GM18861 (cell line): Measurements from ENCODE around the gene GALNT15.

Experiments
- ATAC-seq: cut with Tn5 transposase; IDR thresholded peaks from one replicate; pipeline ENCODE4 v1.9.1; 2021; ENCODE audit not compliant: unreplicated experiment

GALNT15 gene, protein sequence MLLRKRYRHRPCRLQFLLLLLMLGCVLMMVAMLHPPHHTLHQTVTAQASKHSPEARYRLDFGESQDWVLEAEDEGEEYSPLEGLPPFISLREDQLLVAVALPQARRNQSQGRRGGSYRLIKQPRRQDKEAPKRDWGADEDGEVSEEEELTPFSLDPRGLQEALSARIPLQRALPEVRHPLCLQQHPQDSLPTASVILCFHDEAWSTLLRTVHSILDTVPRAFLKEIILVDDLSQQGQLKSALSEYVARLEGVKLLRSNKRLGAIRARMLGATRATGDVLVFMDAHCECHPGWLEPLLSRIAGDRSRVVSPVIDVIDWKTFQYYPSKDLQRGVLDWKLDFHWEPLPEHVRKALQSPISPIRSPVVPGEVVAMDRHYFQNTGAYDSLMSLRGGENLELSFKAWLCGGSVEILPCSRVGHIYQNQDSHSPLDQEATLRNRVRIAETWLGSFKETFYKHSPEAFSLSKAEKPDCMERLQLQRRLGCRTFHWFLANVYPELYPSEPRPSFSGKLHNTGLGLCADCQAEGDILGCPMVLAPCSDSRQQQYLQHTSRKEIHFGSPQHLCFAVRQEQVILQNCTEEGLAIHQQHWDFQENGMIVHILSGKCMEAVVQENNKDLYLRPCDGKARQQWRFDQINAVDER

DNA sequence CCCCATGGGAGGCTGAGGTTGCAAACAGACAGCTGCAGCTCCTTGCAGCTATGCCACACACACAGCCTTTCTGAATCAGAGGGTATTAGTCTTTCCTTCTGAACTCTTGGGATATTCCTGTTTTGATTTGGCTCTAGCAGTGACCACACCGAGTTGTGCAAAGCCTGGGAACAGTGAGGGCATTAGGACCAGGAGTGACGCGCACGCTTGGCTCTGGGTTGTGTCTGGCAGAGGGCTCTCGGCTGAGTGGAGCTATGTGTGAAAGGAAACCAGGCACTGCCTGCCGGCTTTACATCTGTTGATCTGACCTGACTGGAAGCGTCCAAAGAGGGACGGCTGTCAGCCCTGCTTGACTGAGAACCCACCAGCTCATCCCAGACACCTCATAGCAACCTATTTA is at the start of gene GALNT15:
Gene GALNT15, plus strand, starts transcription at position 292 of the 400 bp plus-strand sequence. CDS start 472 bp downstream, outside the sequence.
- no peak for ATAC-seq

DNA sequence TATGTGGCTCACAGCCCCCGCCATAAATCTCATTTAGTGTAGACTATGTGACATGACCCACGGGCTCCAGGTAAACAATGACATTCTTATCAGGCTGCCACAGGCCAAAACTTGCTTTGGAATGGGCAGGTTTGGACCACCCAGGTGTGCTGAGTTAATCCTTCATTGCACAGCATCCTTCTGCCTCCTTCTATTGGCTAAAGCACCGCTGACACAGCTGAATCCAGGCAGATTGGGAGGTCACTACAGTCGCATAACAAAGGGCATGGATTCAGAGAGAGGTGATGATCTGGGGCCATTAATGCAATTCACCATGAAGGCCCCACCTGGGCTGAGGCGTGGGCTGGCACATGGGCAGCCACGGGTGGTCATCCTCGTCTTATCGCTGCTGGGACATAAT is 47.8 kb upstream of the GALNT15 start:
- no peak for ATAC-seq

DNA sequence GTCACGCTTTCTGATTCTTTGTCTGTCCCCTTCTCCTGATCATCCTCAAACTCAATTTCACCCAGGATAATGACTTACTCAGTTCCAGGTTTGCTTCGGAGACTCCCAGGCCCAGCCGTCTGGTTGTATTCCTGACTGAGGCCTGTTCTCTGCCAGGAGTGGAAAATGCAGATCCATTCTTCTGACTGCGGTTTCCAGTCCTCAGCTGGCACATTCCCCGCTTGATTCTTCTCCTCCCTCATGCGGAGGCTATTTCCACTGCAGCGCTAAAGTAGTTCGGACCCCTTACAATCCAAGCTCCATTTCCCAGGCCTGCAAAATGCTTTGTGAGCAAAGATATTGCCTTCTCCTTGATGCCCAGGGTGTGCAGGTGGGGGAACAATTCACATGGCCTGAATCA is 47.2 kb upstream of the GALNT15 start:
- no peak for ATAC-seq

DNA sequence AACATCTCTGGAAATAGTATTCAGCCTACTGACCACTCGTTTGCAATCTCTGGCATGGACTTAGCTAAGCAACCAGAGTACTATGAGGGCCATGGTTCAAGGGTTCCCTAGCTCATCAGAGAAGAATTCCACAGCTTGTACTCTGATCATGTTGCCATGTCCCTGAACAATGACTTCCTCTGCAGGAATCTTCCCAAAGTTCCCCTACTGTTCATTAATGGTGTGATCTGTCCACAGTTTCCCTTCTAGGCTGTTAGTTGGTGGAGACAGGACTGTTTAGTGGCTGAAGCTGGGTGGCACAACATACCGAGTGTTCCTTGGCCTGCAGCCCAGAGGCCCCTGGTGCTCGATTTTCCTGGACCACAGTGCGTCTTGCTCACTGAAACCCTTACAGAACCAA is 44.4 kb upstream of the GALNT15 start:
- ATAC-seq = no peak

DNA sequence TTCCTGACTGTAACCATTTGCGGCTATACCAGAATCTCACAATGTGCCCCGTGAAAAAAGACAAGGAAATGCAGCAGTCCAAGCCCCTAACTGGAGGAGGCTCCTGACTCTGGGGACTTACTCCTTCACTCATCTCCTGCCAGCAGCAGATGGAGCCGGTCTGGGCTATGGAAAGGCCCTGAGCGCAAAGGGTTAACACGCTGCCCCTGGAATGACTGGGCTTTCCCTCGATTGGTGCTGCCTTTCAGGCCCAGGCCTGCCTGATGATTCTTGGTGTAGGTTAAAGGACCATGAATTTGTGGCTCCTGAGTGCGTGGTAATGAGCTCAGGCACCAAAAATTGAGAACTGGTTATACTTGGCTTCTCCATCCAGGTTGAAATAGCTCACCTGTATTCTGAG is 42.3 kb upstream of the GALNT15 start:
- ATAC-seq = no peak

DNA sequence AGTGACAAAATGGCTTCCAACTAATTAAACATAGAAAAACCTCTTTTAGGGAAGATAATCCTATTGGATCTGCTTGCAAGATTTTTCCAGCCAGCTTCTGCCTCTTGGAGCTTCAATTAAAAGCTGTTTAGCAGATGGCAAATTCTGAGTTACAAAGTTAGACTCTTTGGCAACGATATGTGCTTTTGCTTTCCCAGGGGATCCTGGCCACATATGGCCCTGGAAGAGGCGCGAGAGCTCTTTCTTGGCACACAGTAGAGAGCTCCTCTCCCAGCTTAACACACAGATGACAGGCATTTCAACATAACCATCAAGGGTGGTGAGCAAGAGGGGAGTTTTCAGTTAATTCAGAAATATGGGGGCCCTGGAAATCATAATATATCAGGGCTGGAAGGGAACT is 41.6 kb upstream of the GALNT15 start:
- ATAC-seq = no peak

DNA sequence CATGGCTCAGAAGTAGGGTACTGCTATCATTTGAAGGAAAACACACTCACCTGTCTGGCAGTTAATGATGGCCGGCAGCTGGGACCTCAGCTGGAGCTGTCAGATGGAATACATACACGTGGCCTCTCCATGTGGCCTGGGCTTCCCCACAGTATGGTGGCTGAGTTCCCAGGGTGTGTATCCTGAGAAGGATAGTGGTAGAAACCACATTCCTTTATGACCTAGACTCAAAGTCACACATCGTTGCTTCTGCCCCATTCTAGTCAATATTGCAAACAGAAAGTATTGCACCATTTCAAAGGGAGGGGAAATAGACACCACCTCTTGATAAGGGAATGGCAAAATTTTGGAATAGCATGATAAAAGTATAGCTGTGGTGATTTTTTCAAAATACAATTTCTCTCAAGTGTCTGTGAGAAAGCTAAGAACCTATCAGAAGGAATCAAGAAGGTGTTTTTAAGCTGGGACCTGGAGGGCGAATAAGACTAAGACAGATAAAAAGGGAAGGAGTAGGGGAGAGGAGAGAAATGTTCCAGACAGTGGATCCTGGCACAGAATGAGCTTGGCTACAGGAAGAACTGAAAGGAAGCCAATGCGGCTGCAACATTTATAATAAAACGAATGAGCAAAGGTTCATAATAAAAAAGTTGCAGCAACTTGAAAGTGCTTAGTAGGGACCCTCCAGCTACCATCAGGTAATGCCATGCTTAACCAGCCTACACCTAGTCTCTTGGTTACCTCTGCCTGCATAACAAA is 40.1 kb upstream of the GALNT15 start:
- no peak for ATAC-seq

DNA sequence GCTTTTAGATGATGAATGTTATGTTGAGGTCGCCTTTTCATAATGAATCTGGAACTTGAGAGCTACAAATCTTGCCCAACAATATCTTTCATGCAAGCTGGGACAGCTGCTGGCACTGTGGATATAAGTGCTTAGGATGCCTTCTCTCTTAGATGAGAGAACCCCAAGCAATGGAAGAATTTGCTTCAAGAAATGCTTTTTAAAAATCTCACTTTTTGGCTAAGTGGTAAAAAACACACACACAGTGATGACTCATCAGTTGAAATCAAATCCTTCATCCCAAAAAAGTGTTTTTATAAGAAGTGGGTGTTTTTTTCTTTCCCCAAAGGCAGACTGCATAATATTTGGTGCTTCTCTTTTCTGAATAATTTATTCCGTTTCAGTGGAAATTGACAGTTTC is 38.4 kb upstream of the GALNT15 start:
- no peak for ATAC-seq

DNA sequence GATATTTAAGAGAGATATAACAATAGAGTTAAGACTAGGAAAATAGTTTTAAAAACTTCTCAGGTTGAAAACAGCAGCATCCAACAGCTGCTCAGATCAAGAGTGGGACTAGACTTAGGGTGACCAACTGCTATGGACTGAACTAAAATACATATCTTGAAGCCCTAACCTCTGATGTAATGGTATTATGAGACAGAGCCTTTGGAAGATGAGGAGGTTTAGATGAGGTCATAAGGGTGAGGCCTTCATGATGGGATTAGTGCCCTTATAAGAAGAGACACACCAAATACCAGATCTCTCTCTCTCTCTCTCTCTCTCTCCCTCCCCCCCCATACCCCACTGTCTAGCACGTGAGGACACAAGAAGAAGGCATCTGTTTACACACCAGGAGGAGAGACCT is 37.4 kb upstream of the GALNT15 start:
- no peak for ATAC-seq

DNA sequence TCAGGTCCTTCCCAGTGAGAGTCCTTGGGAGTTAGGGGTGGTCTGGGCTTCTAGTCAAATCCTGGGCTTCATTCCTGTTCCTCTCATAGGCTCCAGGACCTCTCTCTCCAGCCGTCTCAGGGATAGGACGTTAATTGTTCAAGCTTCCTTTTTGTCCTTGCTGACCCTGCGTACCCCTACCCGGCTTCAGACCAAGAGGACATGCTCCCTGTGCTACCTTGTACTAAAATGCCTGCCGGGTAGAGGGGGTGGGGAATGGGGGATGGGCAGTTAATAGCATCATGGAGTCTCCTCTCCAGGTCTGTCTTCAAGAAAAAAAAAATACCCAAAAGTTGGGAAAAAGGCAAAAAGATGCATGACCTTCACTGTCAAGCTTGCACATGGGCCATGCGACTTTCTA is 36.5 kb upstream of the GALNT15 start:
- no peak for ATAC-seq

DNA sequence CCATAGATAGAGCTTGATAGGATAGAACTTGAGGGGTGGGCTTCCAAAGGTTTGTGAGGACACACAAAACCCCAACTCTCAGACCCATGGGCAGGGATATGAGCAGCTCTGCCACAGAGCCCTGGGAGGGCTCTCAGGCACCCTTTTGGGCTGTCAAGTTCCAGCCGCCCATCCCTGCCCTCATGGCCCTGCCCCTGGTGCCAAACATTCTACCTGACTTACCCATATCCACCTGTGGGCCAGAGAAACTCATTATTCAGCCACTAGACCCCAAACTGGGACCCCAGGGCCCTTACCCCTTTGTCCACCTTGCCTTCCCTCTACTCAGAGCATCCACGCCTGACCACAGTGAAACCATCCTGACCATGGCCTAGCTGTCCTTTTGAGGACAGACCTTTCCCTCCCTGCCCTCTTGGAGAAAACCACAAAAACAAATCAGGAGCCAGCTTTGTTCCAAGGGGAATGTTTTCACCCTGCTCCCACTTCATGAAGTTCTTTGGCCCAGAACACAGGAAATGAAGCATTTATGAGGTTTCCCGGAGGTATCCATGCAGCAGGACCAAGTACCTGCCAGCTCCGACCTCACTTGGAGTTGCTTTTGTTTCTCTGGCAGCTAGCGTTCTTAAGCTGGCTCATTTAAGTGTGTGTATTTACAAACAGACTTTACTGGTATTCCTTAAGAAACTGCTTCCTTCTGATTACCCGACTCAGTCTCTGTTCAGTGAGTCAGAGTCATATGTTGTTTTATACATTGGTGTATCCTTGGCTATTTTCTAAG is 34.2 kb upstream of the GALNT15 start:
- ATAC-seq = no peak

DNA sequence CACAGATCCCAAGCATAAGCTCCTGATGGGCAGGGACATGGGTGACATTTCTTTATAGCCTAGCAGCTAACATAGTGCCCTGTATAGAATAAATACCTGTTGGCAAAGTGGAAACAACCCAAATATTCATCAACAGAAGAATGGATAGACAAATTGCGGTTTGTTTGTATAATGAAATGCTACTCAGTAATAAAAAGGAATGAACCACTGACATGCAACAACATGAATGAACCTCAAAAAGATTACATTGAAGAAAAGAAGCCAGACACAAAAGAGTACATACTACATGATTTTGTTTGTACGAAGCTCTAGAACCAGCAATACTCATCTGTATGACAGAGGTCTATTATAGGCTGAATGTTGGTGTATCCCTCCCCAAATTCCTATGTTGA is 33.6 kb upstream of the GALNT15 start:
- ATAC-seq = no peak

DNA sequence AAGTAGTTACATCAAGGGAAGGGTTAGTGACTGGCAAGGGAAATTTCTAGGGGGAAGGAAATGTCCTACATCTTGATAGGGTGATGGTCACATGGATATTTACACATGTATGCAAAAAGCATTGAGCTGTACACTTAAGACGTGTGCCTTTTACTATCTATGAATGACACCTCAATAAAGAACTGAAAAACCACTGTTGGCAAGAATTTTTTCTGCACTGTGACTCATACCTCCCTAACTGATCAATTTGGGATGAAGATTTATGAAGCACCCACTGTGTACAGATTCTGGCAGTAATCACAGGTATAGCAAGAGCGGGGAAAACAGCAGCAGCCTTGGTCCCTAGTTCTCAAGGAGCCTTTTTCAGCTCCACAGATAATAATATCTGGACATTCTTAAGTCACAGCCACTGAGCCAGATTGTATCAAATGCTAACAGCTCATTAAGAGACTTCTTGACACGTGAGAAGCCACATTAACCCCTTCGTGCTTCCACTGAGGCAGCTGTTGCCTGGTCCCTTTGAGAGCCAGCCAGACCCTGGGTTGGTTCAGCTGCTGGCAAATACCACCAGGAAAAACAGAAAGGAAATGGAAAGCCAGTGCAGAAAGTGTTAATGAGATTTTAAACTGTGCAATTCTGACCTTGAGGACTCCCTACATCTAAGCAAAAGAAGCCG is 32.0 kb upstream of the GALNT15 start:
- no peak for ATAC-seq

DNA sequence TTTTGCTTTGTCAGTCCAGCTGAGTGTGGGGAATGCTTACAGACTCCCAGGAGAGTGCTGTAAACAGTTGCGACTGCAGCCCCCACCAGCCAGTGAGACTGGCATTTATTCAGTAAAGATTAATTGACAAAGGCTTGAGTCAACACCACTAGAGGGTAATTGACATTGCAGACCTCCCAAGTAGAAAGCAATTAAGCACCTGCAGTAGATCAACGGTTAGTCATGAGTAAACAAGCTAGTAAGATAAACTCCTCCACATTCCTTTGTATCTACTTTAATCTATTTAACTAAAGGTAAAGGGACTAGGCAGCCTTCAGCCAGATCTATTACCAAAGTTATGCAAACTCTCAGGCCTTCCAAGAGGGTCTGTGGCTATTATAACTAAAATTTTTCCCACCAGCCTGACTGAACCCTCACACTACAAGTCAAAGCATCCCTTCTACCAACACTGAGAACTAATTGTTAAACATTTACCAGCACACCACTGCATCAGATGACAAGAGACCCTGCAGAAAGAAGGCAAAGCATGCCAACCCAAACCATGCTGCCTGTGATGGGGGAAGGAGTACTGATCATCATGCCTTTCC is 30.5 kb upstream of the GALNT15 start:
- ATAC-seq = no peak

DNA sequence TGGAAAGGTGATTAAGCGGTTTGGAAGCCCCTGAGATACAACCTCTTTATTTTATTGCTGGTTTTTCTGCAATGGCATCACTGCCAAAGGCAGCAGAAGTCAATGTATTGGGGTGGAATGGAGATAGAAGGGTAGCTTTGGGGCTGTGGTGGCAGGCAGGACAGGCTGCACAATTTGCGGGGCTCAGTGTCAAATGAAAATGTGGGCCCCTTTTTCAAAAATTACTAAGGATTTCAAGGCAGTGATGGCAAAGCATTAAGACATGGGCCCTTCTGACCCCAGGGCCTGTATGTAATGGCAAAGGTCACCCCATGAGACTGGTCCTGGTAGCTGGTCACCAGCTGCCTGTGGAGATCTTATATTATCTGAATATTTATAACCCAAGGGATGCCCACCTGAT is 29.3 kb upstream of the GALNT15 start:
- no peak for ATAC-seq

DNA sequence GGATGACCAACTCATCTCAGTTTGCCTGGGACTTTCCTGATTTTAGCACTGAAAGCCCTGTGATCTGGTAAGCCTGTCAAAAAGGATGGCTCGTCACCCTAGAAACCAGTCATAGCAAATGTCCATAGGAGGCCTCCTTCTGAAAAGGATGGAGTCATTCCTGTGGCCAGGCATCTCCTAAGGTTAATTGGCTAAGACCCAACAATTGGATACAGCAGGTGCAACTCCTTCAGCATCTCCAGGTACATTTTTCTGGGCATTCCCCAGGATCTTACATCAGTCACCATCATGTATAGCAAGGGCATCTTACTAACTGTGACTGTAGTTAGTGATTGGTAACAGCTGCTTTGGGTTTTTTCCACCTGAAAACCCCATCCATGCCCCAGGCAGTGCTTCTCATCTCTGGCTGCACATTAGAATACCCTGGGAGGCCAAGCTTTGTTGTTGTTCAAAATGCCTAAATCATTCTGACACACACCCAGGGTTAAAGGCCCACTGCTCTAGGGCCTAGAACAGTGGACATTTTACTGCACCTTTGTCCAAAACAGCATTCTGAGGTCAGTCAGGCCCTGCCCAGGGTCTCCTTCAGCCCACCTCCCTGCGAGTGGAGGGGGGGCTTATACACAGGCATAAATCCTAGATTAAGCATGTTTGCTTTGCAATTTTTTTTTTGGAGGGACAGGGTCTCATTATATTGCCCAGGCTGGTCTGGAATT is 28.3 kb upstream of the GALNT15 start:
- peak; percentile 49 for ATAC-seq

DNA sequence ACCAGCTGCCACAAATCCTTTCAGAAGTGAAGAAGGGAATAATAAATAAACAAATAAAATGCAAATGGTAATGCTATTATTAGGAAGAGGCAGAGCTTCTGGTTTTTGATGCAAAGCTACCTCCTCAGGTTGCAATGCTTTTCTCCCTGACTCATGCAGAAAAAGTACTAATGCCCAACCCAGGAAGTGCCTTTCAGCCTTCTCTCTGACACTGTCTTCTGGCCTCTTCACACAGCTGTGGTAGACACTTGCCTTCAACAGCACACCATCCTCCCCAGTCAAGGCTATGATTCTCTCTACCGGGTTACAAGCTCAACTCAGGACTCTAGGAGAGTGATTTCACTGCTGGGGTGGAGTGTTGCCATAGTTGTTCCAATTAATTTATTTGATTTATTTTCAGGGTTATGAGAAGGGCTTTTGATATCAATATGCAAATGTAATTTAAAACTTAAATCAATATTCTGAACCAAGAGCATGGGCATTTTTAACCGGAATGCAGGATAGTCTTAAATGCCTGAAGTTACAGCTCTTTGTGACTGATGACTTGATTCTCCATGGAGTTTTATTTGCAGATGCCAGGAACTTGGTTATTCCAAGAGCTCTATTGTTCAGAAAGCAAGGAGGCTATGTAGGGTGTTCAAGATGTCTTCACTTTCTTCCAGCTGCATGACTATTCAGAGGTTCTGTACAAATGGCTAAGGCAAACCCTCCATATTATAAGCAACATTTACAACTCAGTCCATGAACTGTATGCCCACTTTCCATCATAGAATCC is 27.1 kb upstream of the GALNT15 start:
- no peak for ATAC-seq

DNA sequence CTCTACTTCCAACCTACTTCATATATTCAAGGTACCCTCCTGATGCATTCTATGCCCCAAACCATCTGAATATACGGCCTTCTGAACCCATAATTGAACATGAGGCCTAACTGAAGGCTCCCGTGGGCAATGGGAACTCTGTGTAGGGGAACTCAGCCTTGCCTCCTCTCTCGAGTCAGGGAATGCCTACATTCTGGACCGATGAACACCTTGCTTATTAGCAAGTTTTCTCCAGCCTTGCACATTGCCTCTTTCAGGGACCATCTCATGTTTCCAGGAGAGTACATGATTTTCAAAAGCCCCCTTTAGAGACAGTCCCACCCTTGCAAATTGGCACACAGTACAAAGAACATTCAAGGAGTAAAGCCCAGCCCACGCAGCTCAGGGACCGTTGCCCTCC is 26.3 kb upstream of the GALNT15 start:
- no peak for ATAC-seq

DNA sequence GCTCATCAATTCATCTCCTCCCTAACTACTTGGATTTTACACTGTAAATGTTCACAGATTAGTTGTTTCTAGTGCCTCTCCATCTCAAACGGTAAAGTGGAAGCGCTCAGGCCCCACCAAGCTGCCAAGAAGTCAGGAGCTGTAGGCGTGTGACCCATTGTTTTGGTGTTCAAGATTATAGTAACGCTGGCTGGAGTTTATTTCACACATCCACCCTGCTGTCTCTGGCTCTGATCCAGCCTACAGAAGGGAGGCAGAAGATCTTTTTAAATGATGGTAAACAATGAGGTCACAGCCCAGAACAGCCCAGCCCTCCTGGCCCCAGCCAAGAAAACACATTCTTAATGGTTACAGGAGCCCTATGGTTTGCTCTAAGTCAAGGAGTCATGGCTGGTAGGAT is 25.7 kb upstream of the GALNT15 start:
- ATAC-seq = no peak
